ENCODE data around the gene CLDN17. TPM values are rescaled to one million over a fixed set of nuclear protein-coding genes. Genes with fewer than 3 reads are reported as not detected.

CLDN17 gene
- total RNA-seq, 2 experiments from 2014 or later, result not detected

Other genes with a start within 250 kb of the CLDN17 start
- not detected for gene GRIK1, start 226.8 kb downstream of the CLDN17 start, total RNA-seq
- not detected for gene CLDN8, start 49.3 kb upstream of the CLDN17 start, total RNA-seq
- not detected for gene KRTAP24-1, start 116.1 kb upstream of the CLDN17 start, total RNA-seq
- not detected for gene KRTAP25-1, start 122.7 kb upstream of the CLDN17 start, total RNA-seq
- gene KRTAP26-1, start 153.5 kb upstream of the CLDN17 start, total RNA-seq, result not detected
- not detected for gene KRTAP27-1, start 170.9 kb upstream of the CLDN17 start, total RNA-seq
- not detected for gene KRTAP23-1, start 181.8 kb upstream of the CLDN17 start, total RNA-seq
- not detected for gene KRTAP13-2, start 205.5 kb upstream of the CLDN17 start, total RNA-seq
- not detected for gene KRTAP13-1, start 229.2 kb upstream of the CLDN17 start, total RNA-seq